AG09309 (cell line): ENCODE data around the gene HEBP2.
"Not testable (repeated sequence)": the region's sequence is repeated elsewhere in the genome, so short reads cannot be mapped to it uniquely, and the experiment has no call there.

Source experiments
- DNase-seq: peaks from one replicate; pipeline ENCODE4 v3.0.0-alpha.2; 2010; ENCODE audit warnings: low read depth
- H3K4me3 ChIP-seq: 2 replicates; pipeline ENCODE4 v1.5.1; 2011; ENCODE audit warnings: mild to moderate bottlenecking, low read depth, low read length, moderate library complexity; ENCODE audit not compliant: control insufficient read depth
- TF ChIP-seq, protein P1 (sequence below): IDR thresholded peaks from 2 replicates; pipeline ENCODE4 v1.5.1; 2011; ENCODE audit warnings: mild to moderate bottlenecking, low read depth, low read length, inconsistent platforms; ENCODE audit not compliant: insufficient read depth, control insufficient read depth; ENCODE audit errors: missing control alignments

The HEBP2 gene

DNA sequence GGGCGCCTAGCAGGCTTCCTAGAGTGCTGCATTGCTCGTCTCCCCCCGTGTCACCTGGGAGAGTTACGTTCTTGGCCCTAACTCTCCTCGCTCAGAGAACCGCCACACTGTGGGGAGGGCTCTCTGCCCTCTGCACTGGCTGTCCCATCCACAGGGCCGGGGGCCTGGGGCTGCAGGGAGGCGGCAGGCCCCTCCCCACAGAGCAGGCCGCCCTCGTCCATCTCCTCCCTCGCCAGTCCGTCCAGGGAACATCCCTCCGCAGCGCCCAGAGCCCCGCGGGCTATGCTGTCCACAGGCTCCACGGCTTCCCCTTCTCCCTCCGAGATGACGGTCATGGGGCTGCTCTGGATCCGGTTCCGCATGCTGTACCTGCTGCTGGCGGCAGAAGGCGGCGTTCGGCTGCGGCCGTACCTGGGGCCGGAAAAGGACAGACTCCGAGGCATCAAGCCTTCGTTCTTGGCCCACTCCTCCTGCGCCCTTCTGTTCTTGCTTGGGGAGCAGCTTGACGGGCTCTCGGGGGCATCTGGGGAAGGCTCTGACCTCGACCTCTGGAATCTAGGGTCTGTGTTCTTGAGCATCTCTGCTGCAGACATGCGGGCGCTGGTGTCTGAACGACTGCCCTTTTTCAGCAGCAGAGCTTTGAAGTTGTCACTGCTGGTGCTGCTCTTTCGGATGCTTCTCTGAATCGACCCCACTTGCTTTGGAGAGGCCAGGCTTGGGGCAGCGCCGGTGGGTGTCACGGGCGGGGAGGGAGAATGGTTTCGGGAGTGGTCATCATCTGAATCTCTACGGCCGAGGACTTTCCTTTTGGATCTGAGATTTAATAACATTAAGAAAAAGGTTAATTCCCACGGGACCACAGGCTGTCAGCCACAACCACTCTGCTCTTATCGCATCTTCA lies 20.2 kb downstream of the HEBP2 start:
- TF ChIP-seq, protein P1, sequence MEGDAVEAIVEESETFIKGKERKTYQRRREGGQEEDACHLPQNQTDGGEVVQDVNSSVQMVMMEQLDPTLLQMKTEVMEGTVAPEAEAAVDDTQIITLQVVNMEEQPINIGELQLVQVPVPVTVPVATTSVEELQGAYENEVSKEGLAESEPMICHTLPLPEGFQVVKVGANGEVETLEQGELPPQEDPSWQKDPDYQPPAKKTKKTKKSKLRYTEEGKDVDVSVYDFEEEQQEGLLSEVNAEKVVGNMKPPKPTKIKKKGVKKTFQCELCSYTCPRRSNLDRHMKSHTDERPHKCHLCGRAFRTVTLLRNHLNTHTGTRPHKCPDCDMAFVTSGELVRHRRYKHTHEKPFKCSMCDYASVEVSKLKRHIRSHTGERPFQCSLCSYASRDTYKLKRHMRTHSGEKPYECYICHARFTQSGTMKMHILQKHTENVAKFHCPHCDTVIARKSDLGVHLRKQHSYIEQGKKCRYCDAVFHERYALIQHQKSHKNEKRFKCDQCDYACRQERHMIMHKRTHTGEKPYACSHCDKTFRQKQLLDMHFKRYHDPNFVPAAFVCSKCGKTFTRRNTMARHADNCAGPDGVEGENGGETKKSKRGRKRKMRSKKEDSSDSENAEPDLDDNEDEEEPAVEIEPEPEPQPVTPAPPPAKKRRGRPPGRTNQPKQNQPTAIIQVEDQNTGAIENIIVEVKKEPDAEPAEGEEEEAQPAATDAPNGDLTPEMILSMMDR = no peak
- no peak overlapping the region for H3K4me3 ChIP-seq
- DNase-seq = no peak

DNA sequence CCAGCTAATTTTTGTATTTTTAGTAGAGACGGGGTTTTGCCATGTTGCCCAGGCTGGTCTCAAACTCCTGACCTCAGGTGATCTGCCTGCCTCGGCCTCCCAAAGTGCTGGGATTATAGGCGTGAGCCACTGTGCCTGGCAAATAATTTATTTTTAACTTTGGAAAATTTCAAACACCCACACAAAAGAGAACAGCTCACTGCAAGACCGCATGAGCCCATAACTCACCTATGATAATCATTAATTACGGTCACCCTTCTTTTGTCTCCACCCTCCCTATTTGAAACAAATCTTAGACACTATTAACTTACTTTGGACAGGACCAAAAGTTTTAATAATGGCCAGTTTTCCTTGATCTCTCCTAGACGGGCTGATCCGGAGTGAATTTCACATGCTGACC lies 21.2 kb downstream of the HEBP2 start:
- H3K4me3 ChIP-seq, DNase-seq: not testable (repeated sequence)

DNA sequence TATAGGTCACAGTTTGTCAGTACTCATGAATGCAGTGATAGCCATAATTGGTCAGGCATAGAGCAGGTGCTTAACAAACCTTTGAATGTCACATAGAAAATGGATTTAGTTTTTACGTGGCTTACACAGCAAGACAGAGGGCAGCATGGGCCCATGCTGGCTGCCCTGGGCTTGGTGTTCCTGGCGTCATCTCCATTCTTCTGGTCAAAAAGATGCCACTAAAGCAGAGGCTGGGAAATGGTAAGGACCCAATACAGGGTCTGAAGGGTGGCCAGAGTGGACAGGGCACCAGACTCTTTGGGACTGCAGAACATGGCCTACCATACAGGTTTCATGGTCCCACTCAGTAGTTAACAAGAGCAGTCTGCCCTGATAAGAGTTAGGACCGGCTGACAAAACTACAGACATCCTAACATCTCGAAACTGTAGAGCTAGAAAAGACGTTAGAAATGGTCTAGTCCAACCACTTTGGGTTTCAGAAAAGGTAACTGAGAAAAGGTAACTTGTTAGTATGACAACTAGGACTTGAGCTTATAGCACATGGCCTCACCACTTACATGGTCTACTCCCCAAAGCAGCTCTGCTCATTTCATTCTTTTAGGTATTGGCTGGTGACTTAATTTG lies 22.6 kb downstream of the HEBP2 start:
- TF ChIP-seq, protein P1 = no peak
- no peak for DNase-seq
- no peak overlapping the region for H3K4me3 ChIP-seq

DNA sequence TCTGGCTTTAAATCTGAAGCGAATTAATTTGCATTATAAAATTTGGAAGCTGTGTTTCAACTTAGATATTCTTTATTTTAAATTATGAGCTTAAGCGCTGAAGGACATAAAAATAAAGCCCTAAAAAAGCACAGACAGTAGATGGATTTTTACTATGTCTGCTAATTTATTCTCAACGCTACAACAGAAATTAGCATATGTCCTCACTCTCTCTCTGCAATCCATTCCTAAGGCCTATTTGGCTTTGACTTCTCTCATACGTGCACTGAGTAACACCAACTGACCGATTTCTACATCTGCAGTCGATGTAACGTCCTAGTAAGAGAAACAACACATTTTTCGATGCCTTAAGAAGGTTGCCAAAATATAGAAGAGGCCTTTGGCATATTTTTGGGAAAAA lies 23.7 kb downstream of the HEBP2 start:
- TF ChIP-seq, protein P1 = no peak
- H3K4me3 ChIP-seq = no peak overlapping the region
- no peak for DNase-seq

DNA sequence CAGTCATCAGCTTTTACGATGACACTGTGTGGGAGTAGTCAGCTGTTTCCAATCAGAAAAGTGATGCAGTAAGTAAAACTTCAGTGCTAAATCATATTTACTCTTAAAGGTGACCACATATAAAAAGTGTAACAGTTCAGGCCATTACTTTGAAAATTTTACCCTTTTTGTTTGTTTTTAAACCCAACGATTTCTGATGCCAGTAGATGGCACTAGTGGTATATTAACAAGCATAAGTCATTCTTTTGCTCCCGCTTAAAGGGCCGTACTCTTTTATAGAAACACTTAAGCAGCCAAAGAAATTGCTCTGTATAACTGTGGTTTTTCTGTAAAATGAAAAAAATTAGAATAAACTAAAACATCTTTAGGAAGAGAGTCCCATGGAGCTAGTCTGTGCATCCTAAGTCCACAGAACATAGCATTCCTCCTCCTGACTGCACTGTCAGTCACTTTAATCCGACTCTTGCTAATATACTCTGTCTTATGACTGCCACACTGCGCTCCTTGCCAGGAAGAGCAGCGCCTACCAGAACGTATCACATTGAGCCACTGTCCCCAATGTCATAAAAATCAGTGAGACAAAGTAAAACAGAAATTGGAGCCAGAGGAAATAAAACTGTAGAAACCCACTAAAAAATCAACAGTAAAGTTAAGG lies 25.0 kb downstream of the HEBP2 start:
- H3K4me3 ChIP-seq = no peak overlapping the region
- peak; percentile 45 for DNase-seq
- TF ChIP-seq, protein P1 = peak; percentile 52

DNA sequence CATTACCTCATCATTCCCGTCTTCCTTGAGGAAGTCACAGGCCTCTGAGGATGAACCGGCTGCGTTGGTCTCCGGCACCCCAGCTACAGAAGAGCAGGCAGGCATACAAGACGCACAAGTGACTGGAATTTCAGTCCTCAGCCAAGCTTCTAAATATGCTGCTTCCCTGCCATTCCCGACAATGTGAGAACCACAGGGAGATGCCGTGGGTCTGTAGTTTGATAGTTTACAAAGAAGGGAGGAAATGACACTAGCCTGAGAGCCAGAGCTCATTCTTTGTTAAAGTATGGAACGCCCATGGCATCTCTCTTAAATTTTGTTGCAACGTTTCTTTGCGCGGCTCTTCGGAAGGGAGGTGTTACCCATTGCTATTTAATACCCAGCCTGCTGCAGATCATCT lies 25.7 kb downstream of the HEBP2 start:
- no peak overlapping the region for H3K4me3 ChIP-seq
- TF ChIP-seq, protein P1 = no peak
- no peak for DNase-seq

DNA sequence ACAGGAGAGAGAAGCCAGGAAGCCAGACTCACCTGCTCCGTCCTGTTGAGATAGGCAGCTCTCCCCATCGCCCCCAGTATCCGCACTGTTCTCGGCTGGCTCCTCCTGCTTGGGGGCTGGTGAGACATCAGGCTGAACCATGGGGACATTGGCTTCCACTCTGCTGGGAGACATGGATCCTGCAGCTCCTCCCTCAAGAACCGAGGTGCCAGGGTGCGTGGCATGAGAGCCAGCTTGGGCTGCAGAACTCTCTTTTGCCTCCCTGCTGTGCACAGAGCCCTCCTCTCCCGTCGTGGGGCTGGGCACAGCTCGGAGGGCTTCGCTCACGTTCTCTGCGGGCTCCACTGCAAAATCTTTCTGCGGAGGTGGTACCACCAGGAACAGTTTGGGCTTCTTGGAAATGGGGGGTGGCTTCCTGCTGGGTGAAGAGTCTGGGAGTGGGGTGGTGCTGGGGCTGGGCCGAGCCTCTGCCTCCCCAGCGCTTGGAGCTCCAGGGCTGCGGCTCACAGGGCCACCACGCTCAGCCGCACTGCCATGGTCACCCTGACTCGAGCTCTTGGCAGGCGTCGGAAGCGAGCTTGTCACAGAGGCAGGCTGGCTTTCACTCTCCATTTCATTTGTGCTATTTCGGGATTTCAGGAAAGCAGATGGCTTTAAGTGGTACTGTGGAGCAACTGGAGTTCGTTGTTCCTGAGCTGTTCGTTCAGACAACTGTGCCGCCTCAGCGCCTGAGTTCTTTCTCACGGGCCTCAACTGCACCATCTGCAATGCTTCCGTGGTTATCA lies 26.5 kb downstream of the HEBP2 start:
- TF ChIP-seq, protein P1 = no peak
- no peak for DNase-seq
- no peak overlapping the region for H3K4me3 ChIP-seq
